H1 (cell line): ENCODE data around the gene CDC40. TPM values are rescaled to one million over a fixed set of nuclear protein-coding genes. Genes with fewer than 3 reads are reported as not detected.

ENCODE experiments used
- ASH2L ChIP-seq: fragments of 200-600, 300-600 bp; sonication (generic); IDR thresholded peaks from one replicate; pipeline ENCODE4 v1.7.1; 2017; ENCODE audit warnings: low read length
- ATF2 ChIP-seq: IDR thresholded peaks from 2 replicates; pipeline ENCODE4 v1.6.1; 2012; ENCODE audit warnings: low read length, inconsistent platforms
- ATF3 ChIP-seq: IDR thresholded peaks from 2 replicates; pipeline ENCODE4 v1.6.1; 2011; ENCODE audit warnings: low read depth, mild to moderate bottlenecking, low read length; ENCODE audit not compliant: insufficient read depth
- CBX8 ChIP-seq: fragments of 300-800, 300-1000 bp; sonication (generic); IDR thresholded peaks from 2 replicates; pipeline ENCODE4 v1.7.1; 2016; ENCODE audit warnings: low read depth, low read length, borderline replicate concordance
- EGR1 ChIP-seq: IDR thresholded peaks from 2 replicates; pipeline ENCODE4 v1.6.1; 2011; ENCODE audit warnings: low read depth, low read length, borderline replicate concordance
- GTF2F1 ChIP-seq: IDR thresholded peaks from 2 replicates; pipeline ENCODE4 v1.6.1; 2012; ENCODE audit warnings: low read depth, low read length, improper control_type of control experiment, borderline replicate concordance
- JUN ChIP-seq: IDR thresholded peaks from 2 replicates; pipeline ENCODE4 v1.6.1; 2011; ENCODE audit warnings: low read depth, mild to moderate bottlenecking, improper control_type of control experiment, low read length
- JUND ChIP-seq: IDR thresholded peaks from 2 replicates; pipeline ENCODE4 v1.6.1; 2011; ENCODE audit warnings: mild to moderate bottlenecking, improper control_type of control experiment, low read length
- NRF1 ChIP-seq: IDR thresholded peaks from 2 replicates; pipeline ENCODE4 v1.6.1; 2011; ENCODE audit warnings: mild to moderate bottlenecking, low read depth, low read length, improper control_type of control experiment
- PHF8 ChIP-seq: fragments of 200-600 bp; sonication (generic); conservative IDR thresholded peaks from 2 replicates; pipeline ENCODE4 v1.7.1; 2012; ENCODE audit warnings: low read depth, mild to moderate bottlenecking, inconsistent platforms, low read length, moderate library complexity
- POU5F1 ChIP-seq: IDR thresholded peaks from 2 replicates; pipeline ENCODE4 v1.6.1; 2011; ENCODE audit warnings: low read depth, mild to moderate bottlenecking, low read length, moderate library complexity
- RBBP5 ChIP-seq: IDR thresholded peaks from 2 replicates; pipeline ENCODE4 v1.7.1; 2012; ENCODE audit warnings: low read depth, mild to moderate bottlenecking, inconsistent platforms, low read length, moderate library complexity, borderline replicate concordance
- RFX5 ChIP-seq: IDR thresholded peaks from 2 replicates; pipeline ENCODE4 v1.6.1; 2011; ENCODE audit warnings: low read depth, low read length, improper control_type of control experiment, borderline replicate concordance
- RXRA ChIP-seq: IDR thresholded peaks from 2 replicates; pipeline ENCODE4 v1.6.1; 2011; ENCODE audit warnings: low read depth, mild to moderate bottlenecking, low read length, moderate library complexity; ENCODE audit not compliant: insufficient read depth
- SAP30 ChIP-seq: fragments of 300-600 bp; sonication (generic); IDR thresholded peaks from 2 replicates; pipeline ENCODE4 v1.7.1; 2012; ENCODE audit warnings: low read length, moderate library complexity, mild to moderate bottlenecking, inconsistent platforms; ENCODE audit not compliant: insufficient read depth, insufficient replicate concordance
- SIN3A ChIP-seq, 2 experiments: IDR thresholded peaks in 1 of 2; conservative IDR thresholded peaks in 1 of 2; 2 replicates each; pipeline ENCODE4 v1.6.1; 2011 to 2012; ENCODE audit warnings: low read length in 2 of 2, improper control_type of control experiment in 1 of 2, low read depth in 1 of 2, mild to moderate bottlenecking in 1 of 2
- TAF7 ChIP-seq: optimal IDR thresholded peaks from 2 replicates; pipeline ENCODE3; 2011; ENCODE audit warnings: low read depth, mild to moderate bottlenecking, inconsistent platforms, low read length, moderate library complexity, borderline replicate concordance
- TCF12 ChIP-seq: IDR thresholded peaks from 2 replicates; pipeline ENCODE4 v1.6.1; 2011; ENCODE audit warnings: low read depth, mild to moderate bottlenecking, low read length
- TEAD4 ChIP-seq: IDR thresholded peaks from 2 replicates; pipeline ENCODE4 v1.6.1; 2012; ENCODE audit warnings: low read depth, low read length, inconsistent platforms, mixed read lengths
- YY1 ChIP-seq: IDR thresholded peaks from 2 replicates; pipeline ENCODE4 v1.6.1; 2011; ENCODE audit warnings: low read depth, mild to moderate bottlenecking, low read length
- polyA plus RNA-seq, 7 experiments: library from polyadenylated mRNA; depleted of rRNA in 3 of 7; stranded (reverse) in 5 of 7; unstranded in 2 of 7; fragments of >200 nt in 5 of 7; fragments of 200-250 nt in 2 of 7; gene quantifications; 1 replicate in 5 of 7; 2 replicates in 1 of 7; 4 replicates in 1 of 7; pipeline versions ENCODE4 v1.2.1 to v1.2.3, GENCODE V29; 2011 to 2013; ENCODE audit warnings: missing spikeins in 2 of 7, mixed read lengths in 2 of 7
- total RNA-seq: library from RNA; stranded (reverse); fragmentation: NEBNext Ultra II Directional; extraction: Animal tissue kit (Norgen Biotek cat#: 25700); gene quantifications from 2 replicates; pipeline ENCODE4 v1.2.1, GENCODE V29; 2021

The CDC40 gene
- total and polyA plus RNA-seq, 2 of the 8 experiments (the other 6 are each of a cell fraction or from before 2014, with no cell fraction given) = 7.3 to 27.2 TPM

- peak; percentile 62; the same call in 1 of the 2 replicates for TF ChIP-seq PHF8
- no peak for TF ChIP-seq SAP30
- TF ChIP-seq TAF7 = no peak
- no peak for TF ChIP-seq NRF1
- TF ChIP-seq YY1 = no peak
- no peak for TF ChIP-seq POU5F1
- TF ChIP-seq EGR1 = peak; percentile 65
- peak; percentile 3; the same call in 1 of the 2 replicates for TF ChIP-seq TEAD4
- no peak for TF ChIP-seq RXRA
- TF ChIP-seq ASH2L = no peak
- TF ChIP-seq ATF3 = no peak
- TF ChIP-seq JUN = no peak
- TF ChIP-seq SIN3A (conservative IDR thresholded peaks at IDR 0.05 in 1 of 2, IDR thresholded peaks at IDR 0.05 in 1 of 2; ENCODE audit: low read depth in 1 of 2, low read length in 2 of 2) = peak in 1 of 2 experiments; percentile 45; a peak in 1 of 4 replicates
- no peak for TF ChIP-seq GTF2F1
- TF ChIP-seq TCF12 = no peak
- TF ChIP-seq CBX8 = no peak
- peak; percentile 44; the same call in 1 of the 2 replicates for TF ChIP-seq RBBP5
- no peak for TF ChIP-seq RFX5
- 0 out of 2 replicates have a peak, but pooled peaks have one; percentile 24 for TF ChIP-seq ATF2
- TF ChIP-seq JUND = peak; percentile 90
Observed at GRCh38 chr6:110179406-110180227, 610 bp upstream of the CDC40 start, which contains the start of gene WASF1 (continued).
